HG02798 (cell line): ENCODE measurements around the gene PNMA8A.
"Not testable (repeated sequence)": the region's sequence is repeated elsewhere in the genome, so short reads cannot be mapped to it uniquely, and the experiment has no call there.

ENCODE experiments used
- ATAC-seq: cut with Tn5 transposase; IDR thresholded peaks from one replicate; pipeline ENCODE4 v1.9.1; 2021; ENCODE audit warnings: mild to moderate bottlenecking; ENCODE audit not compliant: unreplicated experiment, poor library complexity

Gene PNMA8A, protein sequence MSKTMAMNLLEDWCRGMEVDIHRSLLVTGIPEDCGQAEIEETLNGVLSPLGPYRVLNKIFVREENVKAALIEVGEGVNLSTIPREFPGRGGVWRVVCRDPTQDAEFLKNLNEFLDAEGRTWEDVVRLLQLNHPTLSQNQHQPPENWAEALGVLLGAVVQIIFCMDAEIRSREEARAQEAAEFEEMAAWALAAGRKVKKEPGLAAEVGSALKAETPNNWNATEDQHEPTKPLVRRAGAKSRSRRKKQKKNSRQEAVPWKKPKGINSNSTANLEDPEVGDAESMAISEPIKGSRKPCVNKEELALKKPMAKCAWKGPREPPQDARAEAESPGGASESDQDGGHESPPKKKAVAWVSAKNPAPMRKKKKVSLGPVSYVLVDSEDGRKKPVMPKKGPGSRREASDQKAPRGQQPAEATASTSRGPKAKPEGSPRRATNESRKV

DNA sequence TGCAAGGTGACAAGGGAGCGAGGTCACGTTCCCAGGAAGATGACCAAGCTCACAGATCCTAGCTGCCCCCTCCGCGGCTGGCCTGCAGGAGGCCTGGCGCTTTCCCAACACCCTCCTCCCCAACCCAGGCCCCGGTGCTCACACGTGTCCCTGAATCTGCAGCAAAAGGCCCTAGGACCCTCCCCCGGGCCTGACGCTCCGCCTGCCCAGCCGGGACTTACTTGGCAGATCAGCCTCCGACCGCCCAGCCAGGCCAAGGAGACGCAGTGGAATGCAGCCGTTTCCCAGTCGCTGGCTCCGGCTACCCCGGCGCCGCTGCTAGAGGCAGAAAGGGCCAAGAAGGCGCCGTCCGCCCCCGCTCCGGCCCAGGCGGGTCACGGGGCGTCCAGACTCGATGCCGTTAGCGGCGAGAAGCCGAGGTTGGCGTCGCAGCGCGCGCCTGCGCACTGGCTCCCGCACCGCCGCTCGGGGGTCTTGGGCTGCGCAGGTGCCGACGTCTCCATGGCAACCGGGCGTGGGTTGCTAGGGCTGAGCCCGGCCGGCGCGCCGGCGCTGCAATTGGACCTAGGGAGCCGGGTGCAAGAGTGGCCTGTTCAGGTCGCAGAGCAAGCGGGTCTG is at the start of gene PNMA8A:
Gene PNMA8A (minus strand): TSS at position 448 of the 618 bp plus-strand sequence. CDS start 528 bp downstream, outside the sequence.
- no peak for ATAC-seq

DNA sequence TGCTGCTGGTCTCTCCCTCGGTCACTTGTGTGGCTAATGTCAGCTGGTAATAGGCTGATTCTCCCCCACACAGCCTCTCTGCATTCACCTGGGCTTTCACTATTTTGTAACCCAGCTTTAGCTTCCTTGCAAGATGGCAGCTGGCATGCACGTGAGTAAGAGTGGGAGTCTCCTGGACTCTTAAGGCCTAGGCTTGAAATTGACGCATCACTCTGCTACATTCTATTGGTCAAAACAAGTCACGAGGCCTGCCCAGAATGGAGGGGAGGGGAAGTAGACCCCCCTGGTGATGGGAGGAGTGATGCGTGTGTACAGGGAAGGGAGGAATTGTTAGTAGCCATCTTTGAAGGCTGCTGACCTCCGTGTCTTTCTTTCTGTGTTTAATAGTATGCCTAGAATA is 49.3 kb upstream of the PNMA8A start:
- no peak for ATAC-seq

DNA sequence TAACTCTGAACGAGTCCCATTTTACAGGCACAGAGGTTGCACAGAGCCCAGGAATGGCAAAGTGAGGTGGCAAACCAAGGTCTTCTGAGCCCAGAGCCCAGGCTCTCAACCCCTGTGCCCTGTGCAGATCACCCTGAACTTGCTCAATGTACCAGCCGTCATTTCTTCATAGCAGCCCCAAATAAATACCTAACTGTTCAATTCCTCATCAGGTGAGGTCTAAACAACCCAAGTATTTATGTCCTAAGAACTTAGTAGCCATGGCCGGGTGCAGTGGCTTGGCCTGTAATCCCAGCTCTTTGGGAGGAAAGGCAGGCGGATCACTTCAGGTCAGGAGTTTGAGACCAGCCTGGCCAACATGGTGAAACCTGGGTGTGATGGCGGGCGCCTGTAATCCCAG is 46.1 kb upstream of the PNMA8A start:
- no peak for ATAC-seq

DNA sequence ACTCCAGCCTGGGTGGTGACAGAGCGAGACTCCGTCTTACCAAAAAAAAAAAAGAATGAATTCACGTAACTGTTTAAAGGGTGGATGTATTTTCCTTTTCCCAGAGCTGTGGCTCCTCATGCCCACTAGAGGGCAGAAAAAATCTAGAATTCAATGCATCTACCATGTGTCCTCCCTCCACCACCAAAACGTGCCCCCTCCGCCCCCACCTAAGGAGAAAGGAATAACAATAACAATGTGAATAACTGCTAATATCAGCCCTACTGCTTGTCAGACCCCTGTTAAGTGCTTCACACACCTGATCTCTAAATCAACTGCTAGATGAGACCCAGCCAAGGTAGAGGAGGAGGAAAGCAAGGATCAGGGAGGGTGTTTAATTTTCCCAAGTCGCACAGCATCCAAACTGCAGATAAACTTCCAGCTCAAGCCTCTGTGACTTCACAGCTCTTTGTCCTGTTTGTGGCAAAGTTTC is 44.6 kb upstream of the PNMA8A start:
- ATAC-seq = no peak

DNA sequence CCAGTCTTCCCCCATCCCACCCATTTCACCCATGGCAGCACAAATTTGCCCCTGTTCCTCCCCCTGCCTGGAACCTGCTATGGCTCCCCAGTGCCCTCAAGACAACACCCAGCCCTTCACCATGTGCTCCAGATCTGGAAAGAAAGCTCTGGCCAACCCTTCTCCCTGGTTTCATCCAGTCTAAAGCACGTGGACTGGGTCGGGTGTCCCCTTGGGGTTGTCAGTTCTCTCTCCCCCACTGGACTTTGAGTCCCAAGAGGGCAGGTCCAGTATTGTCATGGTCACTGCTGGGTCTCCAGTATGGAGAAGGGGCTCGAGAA is 43.9 kb upstream of the PNMA8A start:
- no peak for ATAC-seq

DNA sequence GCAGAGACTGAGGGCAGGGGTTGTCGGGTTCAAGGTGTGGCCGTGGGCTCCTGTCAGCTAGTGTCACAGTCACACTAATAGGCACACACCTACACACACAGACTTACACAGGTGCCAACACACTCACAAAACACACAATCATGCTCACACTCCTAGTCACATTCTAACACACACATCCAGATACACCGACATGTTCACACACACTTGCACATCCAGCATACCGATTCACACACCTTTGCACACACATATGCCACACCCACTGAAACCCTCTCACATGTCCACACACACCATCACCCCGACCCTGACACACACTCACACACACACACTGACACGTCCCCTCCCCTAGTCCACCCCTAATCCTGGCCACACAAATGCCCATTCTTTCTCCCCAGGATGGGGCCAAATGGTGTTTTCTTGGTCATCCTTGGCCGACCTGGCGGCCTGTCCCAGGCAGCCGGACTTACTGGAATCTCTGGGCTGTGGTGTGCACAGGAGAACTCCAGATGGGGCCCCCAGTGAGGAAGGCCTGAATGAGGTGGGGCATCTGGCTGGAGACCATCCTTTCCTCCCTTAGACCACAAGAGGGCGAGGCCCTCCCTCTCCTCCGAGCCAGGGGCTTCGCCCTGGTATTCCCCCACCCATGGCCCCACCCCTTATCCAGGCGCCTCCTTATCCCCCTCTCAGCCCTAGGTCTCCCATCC is 43.4 kb upstream of the PNMA8A start:
- no peak for ATAC-seq

DNA sequence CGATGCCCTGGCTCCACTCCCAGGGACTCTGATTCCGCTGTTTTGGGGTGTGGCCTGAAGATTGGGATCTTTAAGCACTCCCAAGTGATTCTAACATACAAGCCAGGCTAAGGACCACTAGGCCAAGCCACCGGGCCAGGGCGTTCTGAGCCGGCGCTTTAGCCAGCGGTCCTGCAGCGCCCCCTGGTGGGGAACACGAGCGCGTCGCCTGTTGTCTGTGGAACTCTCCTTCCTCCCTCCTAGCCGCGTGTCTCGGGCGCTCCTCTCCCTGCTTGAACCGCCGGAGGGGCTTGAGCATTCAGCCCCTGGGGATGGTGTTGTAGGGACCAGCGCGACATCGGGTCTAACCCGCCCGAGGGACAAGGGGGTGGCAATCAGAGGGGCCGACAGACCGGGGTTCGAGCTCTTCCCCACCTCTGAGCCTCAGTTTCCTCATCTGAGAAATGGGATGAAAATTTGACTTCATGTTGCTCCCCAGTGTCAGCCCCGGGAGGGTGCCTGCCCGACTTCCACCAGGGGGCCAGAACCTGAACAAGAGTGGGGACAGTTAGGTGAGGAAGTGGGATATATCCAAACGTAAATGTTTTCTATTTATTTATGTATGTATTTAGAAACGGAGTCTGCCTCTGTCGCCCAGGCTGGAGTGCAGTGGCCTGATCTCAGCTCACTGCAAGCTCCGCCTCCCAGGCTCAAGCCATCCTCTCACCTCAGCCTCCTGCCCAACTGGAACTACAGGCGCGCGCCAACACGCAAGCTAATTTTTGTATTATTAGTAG is 42.3 kb upstream of the PNMA8A start:
- no peak for ATAC-seq

DNA sequence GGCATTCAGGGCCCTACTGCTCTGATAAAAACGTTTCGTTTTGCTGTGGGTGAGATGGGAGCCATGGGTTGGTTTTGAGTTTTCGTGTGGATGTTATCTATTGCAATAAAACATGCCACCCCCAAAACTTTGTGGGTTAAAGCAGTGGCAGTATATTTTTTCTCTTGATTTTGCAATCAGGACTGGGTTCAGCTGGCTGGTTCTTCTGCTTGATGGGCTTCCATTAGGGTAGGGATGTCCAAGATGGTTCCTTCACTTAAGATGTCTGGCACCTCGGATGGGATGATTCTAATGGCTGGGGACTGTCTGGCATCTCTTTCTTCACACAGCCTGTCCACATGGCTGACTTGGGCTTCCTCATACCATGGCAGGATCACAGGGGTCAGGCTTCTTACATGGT is 39.9 kb upstream of the PNMA8A start:
- no peak for ATAC-seq

DNA sequence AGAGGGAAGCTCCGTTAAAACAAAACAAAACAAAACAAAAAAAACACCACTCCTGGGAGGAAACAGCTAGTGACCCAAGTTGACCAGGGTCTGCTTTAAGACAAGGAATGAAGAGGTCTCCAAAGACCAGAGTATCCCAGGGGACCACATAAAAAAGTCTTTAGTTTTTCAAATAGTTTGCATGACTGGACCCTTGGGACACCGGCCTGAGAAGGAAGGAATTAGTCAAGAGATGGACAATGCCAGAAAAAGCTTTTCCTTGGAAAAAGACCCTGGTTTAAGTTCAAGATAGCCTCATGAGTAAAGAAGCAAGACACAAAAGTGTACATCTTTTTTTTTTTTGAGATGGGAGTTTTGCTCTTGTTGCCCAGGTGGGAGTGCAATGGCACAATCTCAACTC is 36.8 kb upstream of the PNMA8A start:
- ATAC-seq = no peak

DNA sequence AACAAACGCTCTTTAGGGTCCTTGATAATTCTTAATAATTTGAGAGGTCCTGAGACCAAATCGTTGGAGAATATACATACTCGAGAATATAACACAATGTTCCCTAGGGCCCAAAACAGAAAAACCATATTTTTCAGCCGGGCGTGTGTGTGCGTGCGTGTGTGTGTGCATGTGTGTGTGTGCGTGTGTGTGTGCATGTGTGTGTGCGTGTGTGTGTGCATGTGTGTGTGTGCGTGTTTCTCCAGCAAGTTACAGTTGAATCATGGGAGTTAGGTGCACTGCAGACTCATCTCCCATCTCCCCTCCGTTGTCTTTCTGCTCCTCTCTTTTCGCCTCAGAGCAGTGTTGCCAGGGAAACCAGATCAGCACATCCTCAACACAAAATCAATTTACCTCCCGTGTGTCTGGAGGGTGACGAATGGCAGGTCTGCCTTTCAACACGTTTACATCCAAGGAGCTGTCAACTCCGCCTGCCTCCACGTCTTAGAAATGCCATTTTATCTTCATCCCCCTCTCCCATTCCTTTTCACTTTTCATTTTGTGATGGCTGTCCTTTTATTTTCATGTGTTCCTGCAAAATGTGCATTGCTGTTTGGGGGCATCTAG is 32.6 kb upstream of the PNMA8A start:
- no peak for ATAC-seq

DNA sequence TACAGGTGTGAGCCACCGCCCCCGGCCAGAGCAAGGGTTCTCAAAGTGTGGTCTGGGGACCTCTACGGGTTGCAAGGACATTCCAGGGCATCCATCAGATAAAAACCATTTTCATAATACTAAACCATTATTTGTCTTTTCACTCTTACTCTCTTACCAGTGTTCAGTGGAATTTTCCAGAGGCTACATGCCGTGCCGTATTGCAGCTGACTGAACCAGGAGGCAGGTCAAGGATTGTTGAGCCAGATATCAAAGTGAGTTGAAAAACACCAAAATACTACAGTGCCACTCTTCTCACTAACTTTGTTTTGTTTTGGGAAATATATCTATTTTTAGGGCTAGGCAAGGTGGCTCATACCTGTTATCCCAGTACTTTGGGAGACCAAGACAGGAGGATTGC is 31.5 kb upstream of the PNMA8A start:
- ATAC-seq = no peak

DNA sequence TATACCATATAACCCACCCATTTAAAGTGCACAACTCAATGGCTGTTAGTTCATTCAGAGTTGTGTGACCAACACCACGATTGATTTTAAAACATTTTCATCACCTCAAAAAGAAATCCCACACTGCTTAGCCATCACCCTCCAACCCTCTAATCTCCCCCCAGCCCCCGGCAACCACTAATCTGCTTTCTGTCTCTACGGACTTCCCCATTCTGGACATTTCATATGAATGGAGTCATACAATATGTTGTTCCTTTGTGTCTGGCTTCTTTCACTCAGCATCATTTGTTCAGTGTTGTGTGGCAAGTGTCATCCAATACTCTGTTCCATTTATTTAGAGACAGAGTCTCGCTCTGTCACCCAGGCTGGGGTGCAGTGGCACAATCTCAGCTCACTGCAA is 28.3 kb upstream of the PNMA8A start:
- no peak for ATAC-seq

DNA sequence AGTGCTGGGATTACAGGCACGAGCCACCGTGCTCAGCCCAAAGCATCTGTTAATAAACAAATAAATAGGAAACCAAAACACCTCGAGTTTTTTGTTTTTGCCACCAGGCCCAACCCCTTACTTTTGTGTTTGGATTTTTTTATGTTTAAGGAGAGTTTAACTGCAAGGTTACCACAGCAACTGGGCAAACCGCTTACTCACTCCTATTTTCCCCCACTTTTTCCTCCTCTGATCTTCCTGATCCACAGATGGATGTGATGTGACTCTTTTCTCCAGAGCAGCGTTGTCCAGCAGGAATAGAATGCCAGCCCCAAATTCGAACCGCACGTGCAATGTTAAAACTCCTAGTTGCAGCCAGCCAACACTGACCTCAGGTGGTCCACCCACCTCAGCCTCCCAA is 26.4 kb upstream of the PNMA8A start:
- ATAC-seq = no peak

DNA sequence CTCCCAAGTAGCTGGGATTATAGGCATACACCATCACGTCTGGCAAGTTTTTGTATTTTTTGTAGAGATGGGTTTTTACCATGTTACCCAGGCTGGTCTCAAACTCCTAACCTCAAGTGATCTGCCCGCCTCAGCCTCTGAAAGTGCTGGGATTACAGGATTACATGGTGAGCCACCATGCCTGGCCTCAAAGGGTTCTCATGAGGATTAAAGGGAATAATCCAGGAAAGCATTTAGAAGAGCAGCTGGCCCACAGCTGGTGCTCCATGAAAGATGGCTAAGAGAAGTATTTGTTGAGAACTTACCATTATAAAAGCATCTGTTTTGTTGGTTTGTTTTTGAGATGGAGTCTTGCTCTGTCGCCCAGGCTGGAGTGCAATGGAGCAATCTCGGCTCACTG is 25.5 kb upstream of the PNMA8A start:
- not testable (repeated sequence) for ATAC-seq

DNA sequence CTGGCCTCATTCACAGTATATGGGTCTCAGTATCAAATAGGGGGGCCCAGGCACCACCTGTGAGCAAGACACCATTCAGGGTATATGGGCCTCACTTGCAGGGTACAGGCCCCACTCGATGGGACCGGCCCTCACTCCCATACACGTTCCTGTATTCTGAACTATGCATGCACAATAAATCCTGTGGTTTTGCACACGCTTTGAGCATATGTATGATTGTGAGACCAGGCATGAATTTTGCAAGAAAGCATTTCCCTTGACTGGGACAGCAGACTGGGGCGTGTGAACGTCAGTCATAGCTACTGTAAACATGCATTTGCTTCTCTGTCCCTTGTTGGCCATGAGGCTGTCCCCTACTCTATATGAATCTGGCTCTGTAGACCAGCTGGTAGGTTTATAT is 24.9 kb upstream of the PNMA8A start:
- no peak for ATAC-seq

DNA sequence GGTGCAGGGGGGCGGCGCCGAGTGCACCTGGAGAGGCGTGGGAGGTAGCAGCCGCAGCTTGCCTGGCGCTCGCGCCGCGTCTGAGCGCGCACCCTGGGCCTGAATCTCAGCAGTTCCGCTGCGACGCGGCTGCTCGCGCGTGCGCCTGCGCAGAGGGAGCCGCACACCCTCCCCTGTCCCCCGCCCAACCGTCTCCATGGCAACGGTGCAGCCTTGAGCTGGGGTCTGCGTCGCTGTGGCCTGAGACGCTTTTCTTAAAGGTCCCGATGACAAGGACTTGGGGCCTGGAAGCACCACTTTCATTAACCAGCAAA is 24.4 kb upstream of the PNMA8A start, which contains the start of gene PNMA8B:
Gene PNMA8B (minus strand): TSS at position 82 of the 314 bp plus-strand sequence. CDS start 402 bp downstream, outside the sequence.
- no peak for ATAC-seq

DNA sequence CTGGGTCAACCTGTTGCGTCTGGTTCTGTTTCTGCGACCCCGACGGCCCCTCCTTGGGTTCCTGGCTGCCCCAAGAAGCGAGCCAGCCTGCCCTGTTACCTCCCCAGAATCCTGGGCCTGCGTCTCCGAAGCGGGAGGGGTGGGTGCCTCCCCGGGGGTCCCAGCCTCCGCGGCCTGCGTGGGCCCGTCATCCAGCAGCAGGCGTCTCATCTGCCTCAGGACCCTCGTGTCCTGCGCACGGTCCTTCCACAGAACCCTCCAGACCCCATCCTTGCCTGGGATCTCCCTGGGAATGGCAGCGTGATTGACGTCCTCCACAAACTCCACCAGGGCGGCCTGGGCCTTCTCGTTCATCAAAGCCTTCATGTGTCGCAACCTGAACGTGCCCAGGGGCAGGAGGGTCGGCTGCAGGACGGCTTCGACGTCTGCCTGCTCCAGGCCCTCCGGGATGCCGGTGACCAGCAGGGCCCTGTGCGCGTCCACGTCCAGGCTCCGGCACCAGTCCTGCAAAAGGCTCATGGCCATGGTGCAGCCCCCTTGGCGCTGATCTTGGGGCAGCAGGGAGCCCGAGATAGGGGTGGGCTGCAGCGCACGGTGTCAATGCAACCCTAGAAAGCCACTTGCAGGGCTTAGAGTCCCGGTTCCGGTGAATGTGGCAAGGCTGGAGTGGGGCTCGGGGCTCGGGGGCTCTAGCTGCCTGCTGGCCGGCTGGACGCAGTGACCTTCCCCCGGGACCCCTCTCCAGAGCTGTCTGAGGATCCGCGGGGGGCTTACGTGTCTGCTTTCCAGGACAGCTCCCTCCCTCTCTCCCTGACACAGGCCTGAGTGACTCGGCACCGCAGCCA is 23.8 kb upstream of the PNMA8A start:
- ATAC-seq = no peak

DNA sequence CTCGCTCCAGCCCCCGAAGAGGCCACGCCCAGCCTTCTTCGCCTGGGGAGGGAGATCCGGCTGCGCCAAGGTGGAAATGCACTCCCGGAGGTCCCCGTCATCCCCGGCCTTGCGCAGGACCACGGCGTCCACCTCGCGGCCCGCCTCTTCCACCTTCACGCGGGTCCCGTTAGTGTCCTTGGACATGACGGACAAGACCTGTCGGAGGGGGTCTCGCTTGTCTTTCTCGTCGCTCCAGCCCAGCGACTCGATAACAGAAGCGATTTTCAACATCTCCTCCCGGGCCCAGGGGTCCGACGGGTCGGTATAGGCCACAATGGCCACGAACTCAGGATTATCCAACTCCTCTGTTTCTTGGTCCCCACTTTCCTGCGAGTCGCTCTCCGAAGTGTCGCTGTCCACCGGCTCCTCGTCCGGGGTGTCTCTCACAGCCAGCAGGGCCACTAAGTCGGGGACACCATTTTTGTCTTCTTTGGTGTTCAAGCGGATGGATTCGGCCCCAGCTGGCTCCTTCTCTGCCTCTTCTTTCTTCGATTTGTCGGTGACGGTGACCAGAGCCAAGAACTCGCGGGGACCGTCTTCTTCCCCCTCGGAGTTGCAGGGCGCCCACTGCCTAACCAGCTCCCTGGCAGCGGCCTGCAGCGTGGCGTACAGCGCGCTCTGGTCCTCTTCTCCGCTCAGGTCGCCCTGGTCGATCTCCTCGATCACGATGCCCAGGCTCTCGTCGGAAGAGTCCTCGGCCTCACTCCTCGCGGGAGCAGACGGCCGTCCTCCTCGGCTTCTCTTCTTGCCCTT is 23.0 kb upstream of the PNMA8A start:
- ATAC-seq = no peak
